KMS-11 (cell line): ENCODE data around the gene SPAG5.

Source experiments
- H2AFZ ChIP-seq: fragments of 200-600 bp; sonication (generic); 2 replicates; pipeline ENCODE4 v1.6.1; 2016; ENCODE audit warnings: antibody characterized with exemption, mixed run types, low read depth
- H3K27ac ChIP-seq: fragments of 200-600 bp; sonication (generic); 2 replicates; pipeline ENCODE4 v1.6.1; 2016; ENCODE audit warnings: mild to moderate bottlenecking, mixed run types
- H3K27me3 ChIP-seq: fragments of 200-600 bp; sonication (generic); 2 replicates; pipeline ENCODE4 v1.6.1; 2017; ENCODE audit warnings: mild to moderate bottlenecking, low read depth, mixed run types, moderate library complexity; ENCODE audit not compliant: insufficient read depth
- H3K36me3 ChIP-seq: fragments of 200-600 bp; sonication (generic); 2 replicates; pipeline ENCODE4 v1.6.1; 2017; ENCODE audit warnings: mild to moderate bottlenecking, mixed run types; ENCODE audit not compliant: insufficient read depth
- H3K4me1 ChIP-seq: fragments of 200-600 bp; sonication (generic); 2 replicates; pipeline ENCODE4 v1.6.1; 2016; ENCODE audit warnings: mild to moderate bottlenecking, low read depth, mixed run types; ENCODE audit not compliant: poor library complexity, severe bottlenecking
- H3K4me2 ChIP-seq: fragments of 200-600 bp; sonication (generic); 2 replicates; pipeline ENCODE4 v1.7.0; 2016; ENCODE audit warnings: mild to moderate bottlenecking, mixed run types
- H3K4me3 ChIP-seq: fragments of 200-600 bp; sonication (generic); IDR thresholded peaks from 2 replicates; pipeline ENCODE4 v1.6.1; 2017; ENCODE audit warnings: low read depth, low read length, mixed read lengths; ENCODE audit not compliant: insufficient read depth
- H3K79me2 ChIP-seq: fragments of 200-600 bp; sonication (generic); 2 replicates; pipeline ENCODE4 v1.6.1; 2016; ENCODE audit warnings: low read depth, mixed run types; ENCODE audit not compliant: insufficient read depth
- H3K9ac ChIP-seq: fragments of 200-600 bp; sonication (generic); 2 replicates; pipeline ENCODE4 v1.6.1; 2016; ENCODE audit warnings: mild to moderate bottlenecking, mixed run types
- H4K20me1 ChIP-seq: fragments of 200-600 bp; sonication (generic); 2 replicates; pipeline ENCODE4 v1.6.1; 2016; ENCODE audit warnings: mild to moderate bottlenecking, mixed run types; ENCODE audit not compliant: insufficient read depth
- CTCF ChIP-seq: fragments of 200-600 bp; sonication (generic); conservative IDR thresholded peaks from 2 replicates; pipeline ENCODE4 v1.6.1; 2017; ENCODE audit warnings: low read depth, mild to moderate bottlenecking, antibody characterized with exemption, low read length, moderate library complexity, mixed read lengths

SPAG5 gene

GRCh38 chr17:28536532-28537218, 62.1 kb downstream of the SPAG5 start:
- Histone ChIP-seq H3K36me3 (no peaks in the 10 kb centered on the region), H3K9ac (no peak overlapping the region), H3K27ac (no peak overlapping the region), H2AFZ (no peak overlapping the region), H4K20me1 (no peaks in the 10 kb centered on the region), H3K79me2 (no peaks in the 10 kb centered on the region), H3K4me1 (peaks cover 33% of the 10 kb centered on the region), H3K4me3 (no peak overlapping the region), H3K27me3 (peaks cover 78% of the 10 kb centered on the region), H3K4me2 (no peak overlapping the region)
- no peak for TF ChIP-seq CTCF

GRCh38 chr17:28534740-28535375, 64.0 kb downstream of the SPAG5 start:
- H3K4me1 ChIP-seq: peaks cover 30% of the 10 kb centered on the region
- H3K27ac ChIP-seq: no peak overlapping the region
- H3K4me3 ChIP-seq: no peak overlapping the region
- no peaks in the 10 kb centered on the region for H4K20me1 ChIP-seq
- H3K79me2 ChIP-seq: no peaks in the 10 kb centered on the region
- no peak for TF ChIP-seq CTCF
- H3K4me2 ChIP-seq: no peak overlapping the region
- no peaks in the 10 kb centered on the region for H3K36me3 ChIP-seq
- H3K27me3 ChIP-seq: peaks cover 93% of the 10 kb centered on the region
- H3K9ac ChIP-seq: no peak overlapping the region
- H2AFZ ChIP-seq: no peak overlapping the region

- no peak overlapping the region for H2AFZ ChIP-seq
- no peak overlapping the region for H3K27ac ChIP-seq
- no peaks in the 10 kb centered on the region for H4K20me1 ChIP-seq
- no peaks in the 10 kb centered on the region for H3K79me2 ChIP-seq
- H3K9ac ChIP-seq: no peak overlapping the region
- H3K36me3 ChIP-seq: no peaks in the 10 kb centered on the region
- H3K4me3 ChIP-seq: no peak overlapping the region
- TF ChIP-seq CTCF: no peak
- peaks cover 16% of the 10 kb centered on the region for H3K4me1 ChIP-seq
- peaks cover 81% of the 10 kb centered on the region for H3K27me3 ChIP-seq
- no peak overlapping the region for H3K4me2 ChIP-seq
Observed at GRCh38 chr17:28533091-28533807, 65.6 kb downstream of the SPAG5 start.

GRCh38 chr17:28532050-28532960, 66.5 kb downstream of the SPAG5 start:
- H3K36me3 ChIP-seq: no peaks in the 10 kb centered on the region

More at GRCh38 chr17:28532050-28532960, 66.5 kb downstream of the SPAG5 start:
- H3K27ac ChIP-seq: no peak overlapping the region
- H3K27me3 ChIP-seq: peaks cover 71% of the 10 kb centered on the region
- H3K4me2 ChIP-seq: no peak overlapping the region
- H3K4me1 ChIP-seq: peaks cover 6% of the 10 kb centered on the region
- no peak overlapping the region for H3K4me3 ChIP-seq
- no peaks in the 10 kb centered on the region for H3K79me2 ChIP-seq
- no peak overlapping the region for H2AFZ ChIP-seq
- H3K9ac ChIP-seq: no peak overlapping the region
- no peak for TF ChIP-seq CTCF
- no peaks in the 10 kb centered on the region for H4K20me1 ChIP-seq
